CD8-positive, alpha-beta memory T cell (primary cell): ENCODE results near the gene DST. TPM values are rescaled to one million over a fixed set of nuclear protein-coding genes. Genes with fewer than 3 reads are reported as not detected.

Experiments used
- CTCF ChIA-PET: fragments of 350-600 bp; sonication (Branson Sonifier 250); formaldehyde crosslinking; loops from one replicate; lab custom pipeline; 2021; ENCODE audit warnings: antibody characterized with exemption; lab: Charles Lee
- POLR2A ChIA-PET: fragments of 350-600 bp; sonication (Branson Sonifier 250); formaldehyde crosslinking; loops from one replicate; lab custom pipeline; 2021; ENCODE audit warnings: antibody characterized with exemption; lab: Charles Lee
- DNase-seq, 5 donors: peaks; one replicate each; pipeline versions ENCODE4 v3.0.0 to v3.0.0-alpha.2; 2020 to 2022; ENCODE audit warnings: mixed read lengths in 1 of 5
- H3K27ac ChIP-seq: one replicate; pipeline ENCODE4 v1.7.0; 2013; ENCODE audit warnings: low read depth, mild to moderate bottlenecking, low read length, moderate library complexity
- H3K27me3 ChIP-seq: 2 replicates; pipeline ENCODE4 v1.7.0; 2013; ENCODE audit warnings: low read length, mild to moderate bottlenecking; ENCODE audit not compliant: insufficient read depth, poor library complexity, severe bottlenecking
- H3K36me3 ChIP-seq: 2 replicates; pipeline ENCODE4 v1.7.0; 2013; ENCODE audit warnings: mild to moderate bottlenecking, low read length, moderate library complexity; ENCODE audit not compliant: insufficient read depth
- H3K4me1 ChIP-seq: 2 replicates; pipeline ENCODE4 v1.7.0; 2013; ENCODE audit warnings: mild to moderate bottlenecking, low read length, moderate library complexity; ENCODE audit not compliant: insufficient read depth
- H3K4me3 ChIP-seq: 2 replicates; pipeline ENCODE4 v1.7.0; 2013; ENCODE audit warnings: mild to moderate bottlenecking, low read length
- H3K9me3 ChIP-seq: 2 replicates; pipeline ENCODE4 v1.7.0; 2013; ENCODE audit warnings: mild to moderate bottlenecking, low read length
- H3K27ac Mint-ChIP-seq, 8 donors: one replicate each; pipeline ENCODE4 v1.8.0; 2020 to 2021; ENCODE audit warnings: mixed read lengths in 8 of 8, mild to moderate bottlenecking in 6 of 8, inconsistent platforms in 3 of 8, moderate library complexity in 3 of 8
- H3K27me3 Mint-ChIP-seq, 2 donors: one replicate each; pipeline ENCODE4 v1.8.0; 2020 to 2021; ENCODE audit warnings: mixed read lengths in 2 of 2, mild to moderate bottlenecking in 1 of 2, moderate library complexity in 1 of 2
- H3K36me3 Mint-ChIP-seq, 3 donors: one replicate each; pipeline ENCODE4 v1.8.0; 2020 to 2021; ENCODE audit warnings: mixed read lengths in 3 of 3, inconsistent platforms in 1 of 3, mild to moderate bottlenecking in 1 of 3
- H3K4me1 Mint-ChIP-seq, 3 donors: one replicate each; pipeline ENCODE4 v1.8.0; 2020 to 2021; ENCODE audit warnings: mixed read lengths in 3 of 3, inconsistent platforms in 1 of 3, mild to moderate bottlenecking in 1 of 3
- H3K4me3 Mint-ChIP-seq, 7 donors: one replicate each; pipeline ENCODE4 v1.8.0; 2020 to 2021; ENCODE audit warnings: mixed read lengths in 7 of 7, mild to moderate bottlenecking in 6 of 7, moderate library complexity in 4 of 7, inconsistent platforms in 2 of 7
- H3K9me3 Mint-ChIP-seq, 5 donors: one replicate each; pipeline ENCODE4 v1.8.0; 2020 to 2022; ENCODE audit warnings: mixed read lengths in 5 of 5, mild to moderate bottlenecking in 3 of 5, moderate library complexity in 2 of 5, inconsistent platforms in 1 of 5
- polyA plus RNA-seq: library from polyadenylated mRNA; unstranded; fragments of 300-500 nt; fragmentation: Illumina TruSeq; gene quantifications from one replicate; pipeline ENCODE4 v1.2.3, GENCODE V29; 2021
- total RNA-seq, 2 experiments: library from RNA; stranded (reverse); gene quantifications; one replicate each; pipeline ENCODE4 v1.2.3, GENCODE V29; 2021

The DST gene
- total and polyA plus RNA-seq, 3 experiments from 2014 or later, result 0.95 to 1.9 (median 1.7) TPM

DNA sequence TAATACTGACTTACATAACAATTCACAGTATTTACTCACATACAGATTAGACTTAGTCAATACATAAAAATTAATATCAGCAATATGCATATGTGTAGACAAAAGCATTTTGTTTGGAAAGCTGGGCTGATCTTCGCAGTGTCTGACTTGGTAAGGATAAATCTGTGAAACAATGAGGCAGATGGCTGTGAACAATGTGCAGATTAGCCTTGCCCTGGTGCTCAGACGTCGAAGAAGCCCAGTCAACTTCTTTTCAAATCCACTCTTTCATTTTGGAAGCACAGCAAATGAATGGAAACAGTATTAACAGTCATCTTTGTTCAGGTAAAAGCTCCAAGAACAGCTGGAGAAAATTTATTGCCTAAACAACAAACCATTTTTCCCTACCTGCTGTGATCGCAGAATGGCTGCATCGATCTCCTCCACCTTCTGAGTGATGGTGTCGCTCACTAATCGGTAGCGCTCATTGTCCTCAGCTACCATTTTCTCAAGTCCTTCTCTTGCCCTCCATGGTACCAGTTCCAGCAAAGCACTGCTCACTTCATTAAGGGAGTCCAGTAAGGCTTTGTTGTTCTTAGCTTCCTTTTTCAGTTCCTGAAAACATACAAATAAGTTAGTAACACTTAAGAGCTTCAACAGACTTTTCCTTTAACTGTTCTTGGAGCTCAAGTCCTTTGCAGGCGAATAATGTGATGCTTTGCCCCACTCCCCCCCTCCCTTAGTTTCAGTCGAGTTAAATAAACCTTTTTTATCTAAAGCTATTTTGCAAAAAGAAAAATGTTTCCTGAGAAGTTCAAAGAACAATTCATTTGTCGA lies 116.5 kb downstream of the DST start:
- no peak for DNase-seq
- Mint-ChIP-seq H3K9me3 (peaks cover 0 to 5% (median 0%) of the 10 kb centered on the region in 5 donors), H3K4me1 (no peaks in the 10 kb centered on the region), H3K36me3 (no peaks in the 10 kb centered on the region), H3K4me3 (no peak overlapping the region), H3K27ac (no peak overlapping the region), H3K27me3 (no peaks in the 10 kb centered on the region)
- Histone ChIP-seq H3K27me3 (no peaks in the 10 kb centered on the region), H3K27ac (no peak overlapping the region), H3K4me1 (no peaks in the 10 kb centered on the region), H3K4me3 (no peak overlapping the region), H3K36me3 (no peaks in the 10 kb centered on the region), H3K9me3 (no peaks in the 10 kb centered on the region)
- ChIA-PET CTCF (interaction anchor here (1.2 kb wide), 1 partner anchor 16 kb away, joined by 4 read pairs; no protein-coding TSS in a partner anchor), POLR2A (no interaction called here)

DNA sequence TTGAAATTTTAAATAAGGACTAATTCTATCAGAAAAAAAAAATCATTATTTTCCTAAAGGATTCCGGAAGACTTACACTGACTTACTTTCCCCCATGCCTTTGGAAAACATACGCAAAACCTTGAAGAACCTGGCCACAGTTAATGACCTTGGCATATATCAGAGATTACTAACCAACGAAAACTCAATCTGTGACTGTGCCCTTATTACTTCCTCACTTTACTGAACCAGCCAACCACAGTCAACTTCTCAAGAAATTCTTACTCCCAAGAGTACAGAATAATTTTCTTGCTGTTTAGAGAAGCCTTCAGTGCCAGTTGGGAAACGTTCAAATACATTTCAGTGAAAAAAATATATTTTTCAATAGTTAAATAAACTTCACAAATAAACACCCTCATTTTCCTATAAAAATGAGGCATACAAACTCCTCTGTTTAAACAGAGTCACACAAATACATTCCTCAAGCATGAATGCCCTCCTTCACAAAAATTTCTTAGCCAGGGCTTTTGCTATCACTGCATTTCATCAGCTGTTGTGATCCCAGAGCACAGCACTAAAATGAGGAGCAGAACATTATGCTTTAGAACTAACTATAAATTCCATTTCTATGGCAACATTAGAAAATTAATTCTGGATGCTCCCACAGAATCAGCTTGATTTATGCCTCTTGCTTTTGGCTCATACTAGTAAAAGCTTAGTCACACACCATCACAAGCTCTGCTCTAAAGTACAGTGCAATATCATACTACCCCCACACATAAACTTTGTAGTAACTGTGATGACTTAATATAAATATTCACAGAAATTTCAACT lies 117.6 kb downstream of the DST start:
- Mint-ChIP-seq H3K9me3 (peaks cover 2 to 7% (median 3%) of the 10 kb centered on the region in 5 donors), H3K36me3 (no peaks in the 10 kb centered on the region), H3K4me1 (no peaks in the 10 kb centered on the region), H3K27ac (no peak overlapping the region), H3K27me3 (no peaks in the 10 kb centered on the region), H3K4me3 (no peak overlapping the region)
- Histone ChIP-seq H3K9me3 (no peaks in the 10 kb centered on the region), H3K36me3 (no peaks in the 10 kb centered on the region), H3K4me3 (no peak overlapping the region), H3K4me1 (no peaks in the 10 kb centered on the region), H3K27me3 (no peaks in the 10 kb centered on the region), H3K27ac (no peak overlapping the region)
- POLR2A ChIA-PET, result no interaction called here
- CTCF ChIA-PET, result no interaction called here
- no peak for DNase-seq

DNA sequence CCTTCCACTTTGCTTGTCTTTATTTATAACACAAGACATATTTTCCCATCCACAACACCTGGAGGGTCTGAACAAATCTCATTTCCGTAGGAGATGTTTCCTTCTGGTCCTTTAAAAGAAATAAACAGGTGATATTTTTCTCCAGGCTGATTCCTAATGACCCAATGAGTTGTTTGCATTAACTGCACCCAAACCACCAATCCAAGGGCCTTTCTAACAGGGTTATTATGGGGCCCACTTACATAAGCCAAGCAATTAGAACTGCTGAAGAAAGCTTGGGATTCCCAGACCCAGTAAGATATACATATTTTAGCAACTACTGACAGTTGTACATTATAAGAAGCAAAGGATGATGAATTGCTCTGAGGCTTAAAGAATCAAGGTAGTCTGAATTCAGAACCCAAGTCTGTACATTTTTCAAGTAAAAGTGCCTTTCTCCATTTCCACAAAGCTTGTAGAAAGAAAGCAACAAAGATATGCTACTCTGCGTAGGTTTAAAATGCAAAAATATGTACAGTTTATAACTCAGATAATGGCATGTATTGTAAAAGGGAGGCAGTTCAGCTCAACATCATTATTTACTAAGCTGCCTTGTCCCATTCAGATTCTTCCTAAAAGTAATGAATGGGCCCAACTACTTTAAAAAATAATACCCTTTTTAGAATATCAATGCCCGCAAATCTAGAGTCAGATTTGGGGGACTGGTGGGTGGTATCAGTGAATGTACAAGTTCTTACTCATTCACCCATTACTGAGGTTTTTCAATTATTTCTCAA lies 120.0 kb downstream of the DST start:
- H3K27ac ChIP-seq, result no peak overlapping the region
- no peak overlapping the region for H3K4me3 ChIP-seq
- no peak overlapping the region for H3K27ac Mint-ChIP-seq
- ChIA-PET CTCF (no interaction called here), POLR2A (no interaction called here)
- no peak for DNase-seq
- no peaks in the 10 kb centered on the region for H3K27me3 Mint-ChIP-seq
- H3K36me3 Mint-ChIP-seq, result no peaks in the 10 kb centered on the region
- H3K9me3 Mint-ChIP-seq, result peaks cover 3 to 8% (median 7%) of the 10 kb centered on the region in 5 donors
- no peaks in the 10 kb centered on the region for H3K27me3 ChIP-seq
- H3K4me3 Mint-ChIP-seq, result no peak overlapping the region
- no peaks in the 10 kb centered on the region for H3K36me3 ChIP-seq
- no peaks in the 10 kb centered on the region for H3K4me1 Mint-ChIP-seq
- H3K4me1 ChIP-seq, result no peaks in the 10 kb centered on the region
- H3K9me3 ChIP-seq, result no peaks in the 10 kb centered on the region

DNA sequence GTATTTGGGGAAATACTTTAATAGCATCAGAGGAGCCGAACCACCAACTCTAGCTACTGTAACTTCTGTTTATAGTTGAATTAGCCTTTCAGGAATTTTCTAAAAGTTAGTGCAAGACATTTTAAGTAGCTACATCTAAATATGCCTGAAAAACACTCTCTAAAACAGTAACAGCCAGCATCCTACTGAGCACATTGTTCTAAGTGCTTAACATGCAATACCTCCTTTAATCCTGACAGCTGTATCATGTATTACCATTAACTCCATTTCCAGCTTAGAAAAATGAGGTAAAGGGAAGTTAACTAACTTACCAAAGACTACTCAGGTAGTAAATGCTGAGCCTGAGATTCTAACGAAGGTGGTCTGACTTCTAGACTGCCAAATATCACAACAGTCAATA lies 120.7 kb downstream of the DST start:
- H3K36me3 ChIP-seq, result no peaks in the 10 kb centered on the region
- no peaks in the 10 kb centered on the region for H3K9me3 ChIP-seq
- no peak overlapping the region for H3K4me3 Mint-ChIP-seq
- no peaks in the 10 kb centered on the region for H3K27me3 ChIP-seq
- no peak overlapping the region for H3K27ac ChIP-seq
- H3K4me1 ChIP-seq, result no peaks in the 10 kb centered on the region
- peaks cover 3 to 8% (median 7%) of the 10 kb centered on the region in 5 donors for H3K9me3 Mint-ChIP-seq
- H3K27me3 Mint-ChIP-seq, result no peaks in the 10 kb centered on the region
- no peaks in the 10 kb centered on the region for H3K4me1 Mint-ChIP-seq
- DNase-seq, result no peak
- no peaks in the 10 kb centered on the region for H3K36me3 Mint-ChIP-seq
- CTCF ChIA-PET, result no interaction called here
- no peak overlapping the region for H3K4me3 ChIP-seq
- no peak overlapping the region for H3K27ac Mint-ChIP-seq
- POLR2A ChIA-PET, result no interaction called here

DNA sequence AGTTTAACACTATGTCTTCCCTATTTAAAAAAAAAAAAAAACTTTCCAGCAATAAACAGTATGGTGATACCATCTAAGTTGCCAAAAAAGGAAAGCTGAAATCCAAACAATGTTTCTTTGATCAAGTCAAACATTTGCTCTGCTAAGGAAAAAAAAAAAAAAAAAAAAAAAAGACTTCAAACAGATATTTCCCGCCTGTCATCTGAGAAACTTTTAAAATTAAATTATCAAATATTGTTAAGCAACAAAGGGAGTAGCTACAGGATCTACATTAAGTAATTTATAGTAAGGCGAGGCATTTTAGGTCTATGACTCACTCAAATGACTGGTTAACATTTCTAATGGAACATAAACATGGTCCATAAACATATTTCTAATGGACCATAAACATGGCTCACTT lies 121.2 kb downstream of the DST start:
- Histone ChIP-seq H3K4me1 (no peaks in the 10 kb centered on the region), H3K27me3 (no peaks in the 10 kb centered on the region), H3K36me3 (no peaks in the 10 kb centered on the region), H3K4me3 (no peak overlapping the region), H3K27ac (no peak overlapping the region), H3K9me3 (no peaks in the 10 kb centered on the region)
- peaks cover 3 to 8% (median 7%) of the 10 kb centered on the region in 5 donors for H3K9me3 Mint-ChIP-seq
- no peaks in the 10 kb centered on the region for H3K27me3 Mint-ChIP-seq
- H3K4me1 Mint-ChIP-seq, result no peaks in the 10 kb centered on the region
- no peak for DNase-seq
- ChIA-PET POLR2A (no interaction called here), CTCF (no interaction called here)
- no peak overlapping the region for H3K4me3 Mint-ChIP-seq
- no peak overlapping the region for H3K27ac Mint-ChIP-seq
- no peaks in the 10 kb centered on the region for H3K36me3 Mint-ChIP-seq

DNA sequence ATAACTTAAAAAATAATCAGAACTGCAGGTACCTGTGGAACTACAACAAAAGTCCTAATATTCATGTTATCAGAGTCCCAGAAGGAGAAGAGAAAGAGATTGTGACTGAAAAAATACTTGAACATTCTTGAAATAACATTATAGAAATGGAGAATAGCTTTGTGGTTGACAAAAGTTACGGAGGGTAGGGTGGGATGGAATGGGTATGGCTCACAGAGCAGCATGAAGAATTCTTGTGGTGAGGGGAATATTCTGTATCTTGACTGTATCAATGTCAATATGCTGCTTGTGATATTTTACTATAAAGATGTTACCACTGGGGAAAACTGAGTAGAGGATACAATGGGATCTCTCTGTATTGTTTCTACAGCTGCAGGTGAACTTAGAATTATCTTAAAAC lies 122.5 kb downstream of the DST start:
- DNase-seq, result no peak
- Histone ChIP-seq H3K4me1 (no peaks in the 10 kb centered on the region), H3K9me3 (no peaks in the 10 kb centered on the region), H3K27me3 (no peaks in the 10 kb centered on the region), H3K27ac (no peak overlapping the region), H3K4me3 (no peak overlapping the region), H3K36me3 (no peaks in the 10 kb centered on the region)
- peaks cover 3 to 8% (median 7%) of the 10 kb centered on the region in 5 donors for H3K9me3 Mint-ChIP-seq
- ChIA-PET CTCF (no interaction called here), POLR2A (no interaction called here)
- H3K4me1 Mint-ChIP-seq, result no peaks in the 10 kb centered on the region
- H3K27ac Mint-ChIP-seq, result no peak overlapping the region
- no peak overlapping the region for H3K4me3 Mint-ChIP-seq
- H3K27me3 Mint-ChIP-seq, result no peaks in the 10 kb centered on the region
- H3K36me3 Mint-ChIP-seq, result no peaks in the 10 kb centered on the region

DNA sequence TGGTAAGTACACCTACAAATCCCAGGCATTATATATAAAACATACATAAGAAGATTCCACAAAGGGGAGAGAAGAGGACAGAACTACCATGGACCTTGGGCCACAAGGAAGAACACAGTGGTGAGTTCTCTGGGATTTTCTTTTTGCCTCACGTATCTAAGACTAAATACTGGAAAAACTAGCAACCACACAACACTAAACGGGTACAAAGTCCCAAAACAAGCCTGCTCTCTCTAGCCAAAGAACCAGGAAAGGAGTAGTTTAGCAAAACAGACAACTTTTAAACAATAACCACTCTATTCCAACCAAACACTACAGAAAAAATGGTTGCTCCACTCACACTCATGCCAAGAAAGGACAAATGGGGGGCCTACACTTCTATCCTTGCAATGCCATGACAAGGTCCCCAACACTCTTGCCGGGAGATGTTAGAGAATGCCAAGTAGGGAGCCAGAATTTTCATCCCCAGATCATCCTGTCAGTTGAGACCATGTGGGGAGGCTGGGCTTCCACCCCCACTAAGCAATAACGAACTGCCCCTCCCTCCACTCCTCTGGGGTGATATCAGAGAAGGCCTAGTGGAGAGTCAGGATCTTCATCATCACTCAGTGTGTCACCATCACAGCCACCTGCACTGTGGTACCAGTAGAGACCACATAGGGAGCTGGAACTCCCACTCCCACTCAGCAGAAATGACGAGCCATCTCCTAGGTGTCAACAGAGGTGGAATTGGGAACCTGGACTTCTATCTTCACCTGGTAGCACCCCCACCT lies 123.5 kb downstream of the DST start:
- DNase-seq, result no peak
- ChIA-PET POLR2A (no interaction called here), CTCF (no interaction called here)
- Mint-ChIP-seq H3K4me1 (no peaks in the 10 kb centered on the region), H3K36me3 (no peaks in the 10 kb centered on the region), H3K4me3 (no peak overlapping the region), H3K27me3 (no peaks in the 10 kb centered on the region), H3K9me3 (peaks cover 3 to 8% (median 7%) of the 10 kb centered on the region in 5 donors), H3K27ac (no peak overlapping the region)
- Histone ChIP-seq H3K27me3 (no peaks in the 10 kb centered on the region), H3K4me1 (no peaks in the 10 kb centered on the region), H3K36me3 (no peaks in the 10 kb centered on the region), H3K27ac (no peak overlapping the region), H3K4me3 (no peak overlapping the region), H3K9me3 (no peaks in the 10 kb centered on the region)
